K562 (cell line): Measurements from ENCODE around the gene DEFB113. TPM values are rescaled to one million over a fixed set of nuclear protein-coding genes. Genes with fewer than 3 reads are reported as not detected.

Source experiments
- TBL1XR1 ChIP-seq, 2 experiments: IDR thresholded peaks; 2 replicates each; pipeline ENCODE4 v1.6.1; 2012; ENCODE audit warnings: improper control_type of control experiment in 2 of 2, low read length in 2 of 2, mild to moderate bottlenecking in 1 of 2
- polyA plus RNA-seq, 8 experiments: library from polyadenylated mRNA; depleted of rRNA in 4 of 8; stranded (reverse) in 5 of 8; unstranded in 3 of 8; fragments of >200 nt; fragmentation: Nextera tagmentation in 2 of 8; fragmentation: Illumina TruSeq in 1 of 8; extraction: Ambion mirVana in 2 of 8; extraction: Trizol in 1 of 8; gene quantifications; 2 replicates each; pipeline versions ENCODE4 v1.2.1 to v1.2.3, GENCODE V29; 2011 to 2014; ENCODE audit warnings: inconsistent platforms in 1 of 8, missing spikeins in 1 of 8
- total RNA-seq, 7 experiments: library from RNA; depleted of rRNA in 6 of 7; stranded (reverse); fragments of >200 nt in 6 of 7; fragmentation: Illumina TruSeq in 2 of 7; extraction: Trizol in 2 of 7; gene quantifications; 2 replicates each; pipeline versions ENCODE4 v1.2.1 to v1.2.3, GENCODE V29; 2011 to 2021; ENCODE audit warnings: low replicate concordance in 1 of 7
- TF ChIP-seq, protein P1 (sequence below): fragments of 450-650 bp; IDR thresholded peaks from 2 replicates; pipeline ENCODE4 v1.6.1; 2017; ENCODE audit warnings: antibody characterized with exemption, mild to moderate bottlenecking
- TF ChIP-seq, protein P2 (sequence below): fragments of 450-650 bp; conservative IDR thresholded peaks from 2 replicates; pipeline ENCODE4 v1.6.1; 2016; ENCODE audit warnings: missing genetic modification characterization, low read depth, mild to moderate bottlenecking, control low read depth, missing compliant biosample characterization
- TF ChIP-seq, protein P3 (sequence below): fragments of 200-800 bp; sonication (Bioruptor generic); IDR thresholded peaks from 2 replicates; pipeline ENCODE4 v1.6.1; 2017; ENCODE audit warnings: missing genetic modification characterization, missing compliant biosample characterization

Gene DEFB113
- total and polyA plus RNA-seq, 9 of the 15 experiments (the other 6 are each of a cell fraction or from before 2014, with no cell fraction given), result not detected

DNA sequence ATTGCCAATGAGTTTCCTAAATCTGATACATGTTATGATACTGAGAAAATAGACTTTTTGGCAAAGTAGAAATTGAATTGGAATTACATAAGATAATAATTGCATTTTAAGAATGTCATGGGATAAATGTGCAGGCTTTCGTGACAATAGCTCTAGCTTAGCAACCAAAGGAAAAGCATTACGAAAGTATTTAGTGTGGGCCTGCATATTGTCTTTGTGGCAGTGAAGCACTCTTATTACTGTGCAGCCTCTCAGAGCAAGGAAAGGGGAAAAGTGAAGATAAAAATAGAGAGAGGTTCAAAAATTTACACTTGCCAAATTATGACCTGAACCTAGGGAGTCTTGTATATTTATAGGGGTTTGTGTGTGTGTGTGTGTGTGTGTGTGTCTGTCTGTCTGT, 12.6 kb upstream of the DEFB113 start (continued):
- TF ChIP-seq, protein P1, sequence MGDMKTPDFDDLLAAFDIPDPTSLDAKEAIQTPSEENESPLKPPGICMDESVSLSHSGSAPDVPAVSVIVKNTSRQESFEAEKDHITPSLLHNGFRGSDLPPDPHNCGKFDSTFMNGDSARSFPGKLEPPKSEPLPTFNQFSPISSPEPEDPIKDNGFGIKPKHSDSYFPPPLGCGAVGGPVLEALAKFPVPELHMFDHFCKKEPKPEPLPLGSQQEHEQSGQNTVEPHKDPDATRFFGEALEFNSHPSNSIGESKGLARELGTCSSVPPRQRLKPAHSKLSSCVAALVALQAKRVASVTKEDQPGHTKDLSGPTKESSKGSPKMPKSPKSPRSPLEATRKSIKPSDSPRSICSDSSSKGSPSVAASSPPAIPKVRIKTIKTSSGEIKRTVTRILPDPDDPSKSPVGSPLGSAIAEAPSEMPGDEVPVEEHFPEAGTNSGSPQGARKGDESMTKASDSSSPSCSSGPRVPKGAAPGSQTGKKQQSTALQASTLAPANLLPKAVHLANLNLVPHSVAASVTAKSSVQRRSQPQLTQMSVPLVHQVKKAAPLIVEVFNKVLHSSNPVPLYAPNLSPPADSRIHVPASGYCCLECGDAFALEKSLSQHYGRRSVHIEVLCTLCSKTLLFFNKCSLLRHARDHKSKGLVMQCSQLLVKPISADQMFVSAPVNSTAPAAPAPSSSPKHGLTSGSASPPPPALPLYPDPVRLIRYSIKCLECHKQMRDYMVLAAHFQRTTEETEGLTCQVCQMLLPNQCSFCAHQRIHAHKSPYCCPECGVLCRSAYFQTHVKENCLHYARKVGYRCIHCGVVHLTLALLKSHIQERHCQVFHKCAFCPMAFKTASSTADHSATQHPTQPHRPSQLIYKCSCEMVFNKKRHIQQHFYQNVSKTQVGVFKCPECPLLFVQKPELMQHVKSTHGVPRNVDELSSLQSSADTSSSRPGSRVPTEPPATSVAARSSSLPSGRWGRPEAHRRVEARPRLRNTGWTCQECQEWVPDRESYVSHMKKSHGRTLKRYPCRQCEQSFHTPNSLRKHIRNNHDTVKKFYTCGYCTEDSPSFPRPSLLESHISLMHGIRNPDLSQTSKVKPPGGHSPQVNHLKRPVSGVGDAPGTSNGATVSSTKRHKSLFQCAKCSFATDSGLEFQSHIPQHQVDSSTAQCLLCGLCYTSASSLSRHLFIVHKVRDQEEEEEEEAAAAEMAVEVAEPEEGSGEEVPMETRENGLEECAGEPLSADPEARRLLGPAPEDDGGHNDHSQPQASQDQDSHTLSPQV, result no peak
- TF ChIP-seq, protein P2, sequence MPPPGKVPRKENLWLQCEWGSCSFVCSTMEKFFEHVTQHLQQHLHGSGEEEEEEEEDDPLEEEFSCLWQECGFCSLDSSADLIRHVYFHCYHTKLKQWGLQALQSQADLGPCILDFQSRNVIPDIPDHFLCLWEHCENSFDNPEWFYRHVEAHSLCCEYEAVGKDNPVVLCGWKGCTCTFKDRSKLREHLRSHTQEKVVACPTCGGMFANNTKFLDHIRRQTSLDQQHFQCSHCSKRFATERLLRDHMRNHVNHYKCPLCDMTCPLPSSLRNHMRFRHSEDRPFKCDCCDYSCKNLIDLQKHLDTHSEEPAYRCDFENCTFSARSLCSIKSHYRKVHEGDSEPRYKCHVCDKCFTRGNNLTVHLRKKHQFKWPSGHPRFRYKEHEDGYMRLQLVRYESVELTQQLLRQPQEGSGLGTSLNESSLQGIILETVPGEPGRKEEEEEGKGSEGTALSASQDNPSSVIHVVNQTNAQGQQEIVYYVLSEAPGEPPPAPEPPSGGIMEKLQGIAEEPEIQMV (tag), result no peak
- TF ChIP-seq, protein P3, sequence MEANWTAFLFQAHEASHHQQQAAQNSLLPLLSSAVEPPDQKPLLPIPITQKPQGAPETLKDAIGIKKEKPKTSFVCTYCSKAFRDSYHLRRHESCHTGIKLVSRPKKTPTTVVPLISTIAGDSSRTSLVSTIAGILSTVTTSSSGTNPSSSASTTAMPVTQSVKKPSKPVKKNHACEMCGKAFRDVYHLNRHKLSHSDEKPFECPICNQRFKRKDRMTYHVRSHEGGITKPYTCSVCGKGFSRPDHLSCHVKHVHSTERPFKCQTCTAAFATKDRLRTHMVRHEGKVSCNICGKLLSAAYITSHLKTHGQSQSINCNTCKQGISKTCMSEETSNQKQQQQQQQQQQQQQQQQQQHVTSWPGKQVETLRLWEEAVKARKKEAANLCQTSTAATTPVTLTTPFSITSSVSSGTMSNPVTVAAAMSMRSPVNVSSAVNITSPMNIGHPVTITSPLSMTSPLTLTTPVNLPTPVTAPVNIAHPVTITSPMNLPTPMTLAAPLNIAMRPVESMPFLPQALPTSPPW (CRISPR knock-in tag), result no peak
- TF ChIP-seq TBL1XR1 (IDR thresholded peaks at IDR 0.05; ENCODE audit: low read length in 2 of 2), result no peak
